Panc1 (cell line): Measurements from ENCODE around the gene CSHL1. TPM values are rescaled to one million over a fixed set of nuclear protein-coding genes. Genes with fewer than 3 reads are reported as not detected.
"Not testable (repeated sequence)": the region's sequence is repeated elsewhere in the genome, so short reads cannot be mapped to it uniquely, and the experiment has no call there.

Experiments
- ATAC-seq: fragments of 200-7000 bp; cut with Tn5 transposase; 2 replicates; pipeline ENCODE4 v1.9.1; 2020; ENCODE audit warnings: mild to moderate bottlenecking, moderate library complexity
- BruUV-seq: library from RNA; stranded (reverse); fragments of 400-500 nt; replicated peaks from 2 replicates; lab custom pipeline; 2021; lab: Mats Ljungman, UMichigan
- CTCF ChIA-PET: fragments of 300-600 bp; sonication (Branson Sonifier 250); formaldehyde crosslinking; loops from one replicate; lab custom pipeline; 2022; ENCODE audit warnings: antibody characterized with exemption; lab: Charles Lee
- POLR2A ChIA-PET: fragments of 300-600 bp; sonication (Branson Sonifier 250); formaldehyde crosslinking; loops from one replicate; lab custom pipeline; 2022; ENCODE audit warnings: antibody characterized with exemption; lab: Charles Lee
- DNase-seq: peaks from one replicate; pipeline ENCODE4 v3.0.0-alpha.2; 2010; ENCODE audit warnings: low read depth, low spot score
- H3K27ac ChIP-seq: 2 replicates; pipeline ENCODE4 v1.5.1; 2011; ENCODE audit warnings: mild to moderate bottlenecking, low read length, inconsistent platforms
- H3K27me3 ChIP-seq: fragments of 200-500 bp; sonication (Bioruptor generic); 2 replicates; pipeline ENCODE4 v1.6.0; 2014; ENCODE audit warnings: low read length, inconsistent platforms; ENCODE audit not compliant: control insufficient read depth, insufficient read depth
- H3K36me3 ChIP-seq: fragments of 200-500 bp; sonication (Bioruptor generic); 2 replicates; pipeline ENCODE4 v1.5.1; 2014; ENCODE audit warnings: inconsistent platforms, mild to moderate bottlenecking, low read length, moderate library complexity; ENCODE audit not compliant: control insufficient read depth, insufficient read depth
- H3K4me1 ChIP-seq: 2 replicates; pipeline ENCODE4 v1.5.1; 2011; ENCODE audit warnings: inconsistent platforms, mild to moderate bottlenecking, low read length, moderate library complexity; ENCODE audit not compliant: control insufficient read depth, insufficient read depth
- H3K4me3 ChIP-seq, 2 experiments: 2 replicates each; pipeline ENCODE4 v1.5.1; 2011 to 2012; ENCODE audit warnings: low read depth in 2 of 2, low read length in 2 of 2, mild to moderate bottlenecking in 2 of 2, inconsistent platforms in 1 of 2, moderate library complexity in 1 of 2
- H3K9me3 ChIP-seq: fragments of 200-500 bp; sonication (Bioruptor generic); 2 replicates; pipeline ENCODE4 v1.5.1; 2014; ENCODE audit warnings: low read depth, mild to moderate bottlenecking, inconsistent platforms, low read length, moderate library complexity; ENCODE audit not compliant: control insufficient read depth, insufficient read depth
- POLR2AphosphoS5 ChIP-seq: IDR thresholded peaks from 2 replicates; pipeline ENCODE4 v1.6.1; 2012; ENCODE audit warnings: mild to moderate bottlenecking, low read depth, low read length, moderate library complexity
- SIN3A ChIP-seq: IDR thresholded peaks from 2 replicates; pipeline ENCODE4 v1.6.1; 2012; ENCODE audit warnings: low read depth, mild to moderate bottlenecking, low read length, moderate library complexity, borderline replicate concordance; ENCODE audit not compliant: insufficient read depth
- TCF7L2 ChIP-seq: IDR thresholded peaks from 2 replicates; pipeline ENCODE4 v1.6.1; 2011; ENCODE audit warnings: mild to moderate bottlenecking, low read depth, low read length, inconsistent platforms
- in situ Hi-C: cut with HindIII; loops from 2 replicates; pipeline ENCODE4 v1.10.0; 2016; ENCODE audit warnings: low sequenced_read_pairs, low pct_unique_long_range_greater_than_20kb
- intact Hi-C: fragments of 100-400 bp; cut with micrococcal nuclease; formaldehyde crosslinking; loops from one replicate; pipeline ENCODE4 v1.10.0; 2022; ENCODE audit not compliant: unreplicated experiment
- total RNA-seq: library from RNA; stranded (reverse); gene quantifications from one replicate; pipeline ENCODE4 v1.2.1, GENCODE V29; 2021; ENCODE audit not compliant: unreplicated experiment
- TF ChIP-seq, protein P1 (sequence below): fragments of 450-650 bp; IDR thresholded peaks from 2 replicates; pipeline ENCODE4 v1.5.1; 2017; ENCODE audit warnings: mild to moderate bottlenecking
- TF ChIP-seq, protein P2 (sequence below), 2 experiments: IDR thresholded peaks; 2 replicates each; pipeline ENCODE4 v1.6.1; 2011 to 2012; ENCODE audit warnings: low read depth in 2 of 2, control low read depth in 1 of 2, low read length in 1 of 2, mild to moderate bottlenecking in 1 of 2, moderate library complexity in 1 of 2; ENCODE audit not compliant: insufficient read depth in 1 of 2

Gene CSHL1
- total RNA-seq, 1 experiment from 2014 or later: not detected

DNA sequence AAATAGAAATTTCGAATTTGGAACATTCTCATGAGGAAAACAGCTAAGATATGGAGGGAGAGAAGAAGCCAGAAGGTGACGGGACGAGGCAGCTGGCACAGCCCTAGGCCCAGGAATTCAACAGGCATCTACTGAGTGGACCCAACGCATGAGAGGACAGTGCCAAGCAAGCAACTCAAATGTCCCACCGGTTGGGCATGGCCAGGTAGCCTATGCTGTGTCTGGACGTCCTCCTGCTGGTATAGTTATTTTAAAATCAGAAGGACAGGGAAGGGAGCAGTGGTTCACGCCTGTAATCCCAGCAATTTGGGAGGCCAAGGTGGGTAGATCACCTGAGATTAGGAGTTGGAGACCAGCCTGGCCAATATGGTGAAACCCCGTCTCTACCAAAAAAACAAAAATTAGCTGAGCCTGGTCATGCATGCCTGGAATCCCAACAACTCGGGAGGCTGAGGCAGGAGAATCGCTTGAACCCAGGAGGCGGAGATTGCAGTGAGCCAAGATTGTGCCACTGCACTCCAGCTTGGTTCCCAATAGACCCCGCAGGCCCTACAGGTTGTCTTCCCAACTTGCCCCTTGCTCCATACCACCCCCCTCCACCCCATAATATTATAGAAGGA is 5.6 kb upstream of the CSHL1 start:
- ATAC-seq (no peak), DNase-seq (no peak)
- H3K4me1 ChIP-seq: no peaks in the 10 kb centered on the region
- no peaks in the 10 kb centered on the region for H3K36me3 ChIP-seq
- no peak overlapping the region for H3K4me3 ChIP-seq
- in situ Hi-C loops (no loop called here), intact Hi-C loops (loop anchor here (10.0 kb wide), 3 partner anchors 78 to 218 kb away; partner anchors contain the start of genes ERN1, ICAM2 and PRR29)
- H3K27me3 ChIP-seq: no peaks in the 10 kb centered on the region
- POLR2A ChIA-PET: no interaction called here
- H3K27ac ChIP-seq: no peak overlapping the region
- CTCF ChIA-PET: no interaction called here
- TF ChIP-seq SIN3A (no peak), TCF7L2 (no peak), POLR2AphosphoS5 (no peak)
- TF ChIP-seq, protein P1, sequence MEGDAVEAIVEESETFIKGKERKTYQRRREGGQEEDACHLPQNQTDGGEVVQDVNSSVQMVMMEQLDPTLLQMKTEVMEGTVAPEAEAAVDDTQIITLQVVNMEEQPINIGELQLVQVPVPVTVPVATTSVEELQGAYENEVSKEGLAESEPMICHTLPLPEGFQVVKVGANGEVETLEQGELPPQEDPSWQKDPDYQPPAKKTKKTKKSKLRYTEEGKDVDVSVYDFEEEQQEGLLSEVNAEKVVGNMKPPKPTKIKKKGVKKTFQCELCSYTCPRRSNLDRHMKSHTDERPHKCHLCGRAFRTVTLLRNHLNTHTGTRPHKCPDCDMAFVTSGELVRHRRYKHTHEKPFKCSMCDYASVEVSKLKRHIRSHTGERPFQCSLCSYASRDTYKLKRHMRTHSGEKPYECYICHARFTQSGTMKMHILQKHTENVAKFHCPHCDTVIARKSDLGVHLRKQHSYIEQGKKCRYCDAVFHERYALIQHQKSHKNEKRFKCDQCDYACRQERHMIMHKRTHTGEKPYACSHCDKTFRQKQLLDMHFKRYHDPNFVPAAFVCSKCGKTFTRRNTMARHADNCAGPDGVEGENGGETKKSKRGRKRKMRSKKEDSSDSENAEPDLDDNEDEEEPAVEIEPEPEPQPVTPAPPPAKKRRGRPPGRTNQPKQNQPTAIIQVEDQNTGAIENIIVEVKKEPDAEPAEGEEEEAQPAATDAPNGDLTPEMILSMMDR: no peak
- TF ChIP-seq, protein P2, sequence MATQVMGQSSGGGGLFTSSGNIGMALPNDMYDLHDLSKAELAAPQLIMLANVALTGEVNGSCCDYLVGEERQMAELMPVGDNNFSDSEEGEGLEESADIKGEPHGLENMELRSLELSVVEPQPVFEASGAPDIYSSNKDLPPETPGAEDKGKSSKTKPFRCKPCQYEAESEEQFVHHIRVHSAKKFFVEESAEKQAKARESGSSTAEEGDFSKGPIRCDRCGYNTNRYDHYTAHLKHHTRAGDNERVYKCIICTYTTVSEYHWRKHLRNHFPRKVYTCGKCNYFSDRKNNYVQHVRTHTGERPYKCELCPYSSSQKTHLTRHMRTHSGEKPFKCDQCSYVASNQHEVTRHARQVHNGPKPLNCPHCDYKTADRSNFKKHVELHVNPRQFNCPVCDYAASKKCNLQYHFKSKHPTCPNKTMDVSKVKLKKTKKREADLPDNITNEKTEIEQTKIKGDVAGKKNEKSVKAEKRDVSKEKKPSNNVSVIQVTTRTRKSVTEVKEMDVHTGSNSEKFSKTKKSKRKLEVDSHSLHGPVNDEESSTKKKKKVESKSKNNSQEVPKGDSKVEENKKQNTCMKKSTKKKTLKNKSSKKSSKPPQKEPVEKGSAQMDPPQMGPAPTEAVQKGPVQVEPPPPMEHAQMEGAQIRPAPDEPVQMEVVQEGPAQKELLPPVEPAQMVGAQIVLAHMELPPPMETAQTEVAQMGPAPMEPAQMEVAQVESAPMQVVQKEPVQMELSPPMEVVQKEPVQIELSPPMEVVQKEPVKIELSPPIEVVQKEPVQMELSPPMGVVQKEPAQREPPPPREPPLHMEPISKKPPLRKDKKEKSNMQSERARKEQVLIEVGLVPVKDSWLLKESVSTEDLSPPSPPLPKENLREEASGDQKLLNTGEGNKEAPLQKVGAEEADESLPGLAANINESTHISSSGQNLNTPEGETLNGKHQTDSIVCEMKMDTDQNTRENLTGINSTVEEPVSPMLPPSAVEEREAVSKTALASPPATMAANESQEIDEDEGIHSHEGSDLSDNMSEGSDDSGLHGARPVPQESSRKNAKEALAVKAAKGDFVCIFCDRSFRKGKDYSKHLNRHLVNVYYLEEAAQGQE (IDR thresholded peaks at IDR 0.05; ENCODE audit: insufficient read depth in 1 of 2, low read depth in 2 of 2, low read length in 1 of 2): no peak
- H3K9me3 ChIP-seq: no peaks in the 10 kb centered on the region
- BruUV-seq: no TSS peak

DNA sequence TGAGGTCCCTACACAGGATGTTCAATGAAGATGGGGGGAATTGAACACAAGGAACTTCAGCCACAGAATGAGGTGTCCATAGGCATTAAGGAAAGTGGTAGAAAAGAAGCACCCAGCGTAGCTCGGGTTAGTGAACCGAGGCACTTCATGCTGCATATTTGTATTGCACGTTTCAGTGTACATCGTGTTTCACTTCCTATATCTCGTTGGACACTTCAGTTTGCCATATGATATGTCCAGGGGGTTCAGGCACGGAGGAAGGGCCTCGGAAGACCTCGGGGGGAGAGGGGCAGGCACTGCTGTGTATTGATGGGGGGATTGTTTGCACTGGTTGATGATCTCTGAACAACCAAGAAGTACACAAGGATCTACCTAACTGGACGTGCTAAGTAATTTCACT is 4.7 kb upstream of the CSHL1 start:
- H3K4me1 ChIP-seq, H3K27ac ChIP-seq, in situ Hi-C loops, POLR2A ChIA-PET, BruUV-seq, ATAC-seq, H3K4me3 ChIP-seq, H3K36me3 ChIP-seq, CTCF ChIA-PET, H3K9me3 ChIP-seq, H3K27me3 ChIP-seq, DNase-seq: not testable (repeated sequence)
- intact Hi-C loops: loop anchor here (10.0 kb wide), 3 partner anchors 79 to 219 kb away; partner anchors contain the start of genes ERN1, ICAM2 and PRR29

DNA sequence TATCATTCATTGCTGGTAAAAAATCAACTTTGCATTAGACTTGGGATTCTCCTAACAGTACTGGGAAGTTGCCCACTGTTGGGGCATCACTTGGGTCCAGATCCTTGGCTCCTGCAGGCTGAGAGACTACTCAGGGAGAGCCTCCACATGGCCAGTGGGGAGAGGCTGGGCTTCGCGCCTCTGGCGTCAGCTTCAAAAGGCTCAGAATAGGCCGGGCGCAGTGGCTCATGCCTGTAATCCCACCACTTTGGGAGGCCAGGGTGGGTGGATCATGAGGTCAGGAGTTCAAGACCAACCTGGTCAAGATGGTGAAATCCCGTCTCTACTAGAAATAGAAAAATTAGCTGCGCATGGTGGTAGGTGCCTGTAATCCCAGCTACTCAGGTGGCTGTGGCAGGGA is 3.4 kb upstream of the CSHL1 start:
- ATAC-seq (no peak), DNase-seq (no peak)
- no peak overlapping the region for H3K4me3 ChIP-seq
- H3K4me1 ChIP-seq: no peaks in the 10 kb centered on the region
- CTCF ChIA-PET: no interaction called here
- no peaks in the 10 kb centered on the region for H3K27me3 ChIP-seq
- TF ChIP-seq TCF7L2: no peak
- in situ Hi-C loops: no loop called here
- H3K9me3 ChIP-seq: no peaks in the 10 kb centered on the region
- intact Hi-C loops: loop anchor here (10.0 kb wide), 3 partner anchors 80 to 220 kb away; partner anchors contain the start of genes ERN1, ICAM2 and PRR29
- no peaks in the 10 kb centered on the region for H3K36me3 ChIP-seq
- no TSS peak for BruUV-seq
- H3K27ac ChIP-seq: no peak overlapping the region
- POLR2A ChIA-PET: no interaction called here
